ENCODE results near the gene TBC1D16.

DNA sequence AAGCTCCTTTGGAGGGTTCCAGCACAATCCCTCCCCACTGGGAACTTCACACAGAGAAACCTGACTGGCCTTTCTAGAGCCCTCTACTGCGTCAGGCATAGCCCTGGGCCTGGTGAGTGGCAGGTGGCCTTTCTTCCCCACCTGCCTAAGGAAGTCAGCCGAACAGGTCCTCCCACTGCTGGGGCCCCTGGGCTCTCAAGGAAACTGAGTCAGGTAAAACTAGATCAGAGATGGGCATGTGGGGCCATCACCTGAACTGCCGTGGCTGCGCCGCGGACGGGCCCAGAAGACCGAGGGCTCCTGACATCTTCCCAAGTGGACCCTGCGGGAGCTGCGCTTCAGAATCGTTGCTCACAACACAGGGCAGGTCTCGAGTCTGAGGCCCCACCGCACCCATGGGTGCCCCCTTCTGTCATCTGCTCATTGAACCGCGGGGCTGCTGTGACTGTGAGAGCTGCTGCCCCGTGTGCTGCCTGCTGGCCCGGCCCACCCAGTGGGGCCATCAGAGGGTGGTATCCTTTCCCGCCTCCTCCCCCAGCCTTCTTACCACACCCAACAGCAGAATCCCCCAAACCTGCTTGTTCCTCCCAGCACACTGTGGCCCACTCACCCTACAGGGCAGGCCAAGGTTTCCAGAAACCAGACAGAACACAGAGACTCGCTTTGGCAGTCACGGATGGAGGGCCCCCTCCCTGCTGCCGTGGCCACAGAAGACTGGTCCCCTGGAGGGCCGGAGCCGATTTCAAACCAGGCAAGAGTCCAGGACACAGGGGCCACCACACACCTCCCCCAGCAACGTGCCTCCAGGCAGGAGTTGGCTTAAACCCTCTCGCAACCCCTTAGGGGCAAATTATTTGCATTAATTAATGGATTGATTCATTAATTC lies 81.1 kb downstream of the TBC1D16 start:
- TF ChIP-seq, protein P1, sequence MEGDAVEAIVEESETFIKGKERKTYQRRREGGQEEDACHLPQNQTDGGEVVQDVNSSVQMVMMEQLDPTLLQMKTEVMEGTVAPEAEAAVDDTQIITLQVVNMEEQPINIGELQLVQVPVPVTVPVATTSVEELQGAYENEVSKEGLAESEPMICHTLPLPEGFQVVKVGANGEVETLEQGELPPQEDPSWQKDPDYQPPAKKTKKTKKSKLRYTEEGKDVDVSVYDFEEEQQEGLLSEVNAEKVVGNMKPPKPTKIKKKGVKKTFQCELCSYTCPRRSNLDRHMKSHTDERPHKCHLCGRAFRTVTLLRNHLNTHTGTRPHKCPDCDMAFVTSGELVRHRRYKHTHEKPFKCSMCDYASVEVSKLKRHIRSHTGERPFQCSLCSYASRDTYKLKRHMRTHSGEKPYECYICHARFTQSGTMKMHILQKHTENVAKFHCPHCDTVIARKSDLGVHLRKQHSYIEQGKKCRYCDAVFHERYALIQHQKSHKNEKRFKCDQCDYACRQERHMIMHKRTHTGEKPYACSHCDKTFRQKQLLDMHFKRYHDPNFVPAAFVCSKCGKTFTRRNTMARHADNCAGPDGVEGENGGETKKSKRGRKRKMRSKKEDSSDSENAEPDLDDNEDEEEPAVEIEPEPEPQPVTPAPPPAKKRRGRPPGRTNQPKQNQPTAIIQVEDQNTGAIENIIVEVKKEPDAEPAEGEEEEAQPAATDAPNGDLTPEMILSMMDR (IDR thresholded peaks at IDR 0.05): no peak
- TF ChIP-seq, protein P2, sequence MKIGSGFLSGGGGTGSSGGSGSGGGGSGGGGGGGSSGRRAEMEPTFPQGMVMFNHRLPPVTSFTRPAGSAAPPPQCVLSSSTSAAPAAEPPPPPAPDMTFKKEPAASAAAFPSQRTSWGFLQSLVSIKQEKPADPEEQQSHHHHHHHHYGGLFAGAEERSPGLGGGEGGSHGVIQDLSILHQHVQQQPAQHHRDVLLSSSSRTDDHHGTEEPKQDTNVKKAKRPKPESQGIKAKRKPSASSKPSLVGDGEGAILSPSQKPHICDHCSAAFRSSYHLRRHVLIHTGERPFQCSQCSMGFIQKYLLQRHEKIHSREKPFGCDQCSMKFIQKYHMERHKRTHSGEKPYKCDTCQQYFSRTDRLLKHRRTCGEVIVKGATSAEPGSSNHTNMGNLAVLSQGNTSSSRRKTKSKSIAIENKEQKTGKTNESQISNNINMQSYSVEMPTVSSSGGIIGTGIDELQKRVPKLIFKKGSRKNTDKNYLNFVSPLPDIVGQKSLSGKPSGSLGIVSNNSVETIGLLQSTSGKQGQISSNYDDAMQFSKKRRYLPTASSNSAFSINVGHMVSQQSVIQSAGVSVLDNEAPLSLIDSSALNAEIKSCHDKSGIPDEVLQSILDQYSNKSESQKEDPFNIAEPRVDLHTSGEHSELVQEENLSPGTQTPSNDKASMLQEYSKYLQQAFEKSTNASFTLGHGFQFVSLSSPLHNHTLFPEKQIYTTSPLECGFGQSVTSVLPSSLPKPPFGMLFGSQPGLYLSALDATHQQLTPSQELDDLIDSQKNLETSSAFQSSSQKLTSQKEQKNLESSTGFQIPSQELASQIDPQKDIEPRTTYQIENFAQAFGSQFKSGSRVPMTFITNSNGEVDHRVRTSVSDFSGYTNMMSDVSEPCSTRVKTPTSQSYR (CRISPR knock-in tag; IDR thresholded peaks at IDR 0.05): no peak
- TF ChIP-seq NR2C2 (CRISPR knock-in tag; IDR thresholded peaks at IDR 0.05) (no peak), ZBTB21 (CRISPR knock-in tag; IDR thresholded peaks at IDR 0.05; ENCODE audit: borderline replicate concordance) (no peak), TCF7 (CRISPR knock-in tag; IDR thresholded peaks at IDR 0.05; ENCODE audit: low read depth) (no peak), ZNF396 (CRISPR knock-in tag; IDR thresholded peaks at IDR 0.05; ENCODE audit: borderline replicate concordance) (no peak), FOXK1 (CRISPR knock-in tag; IDR thresholded peaks at IDR 0.05) (no peak), SP1 (CRISPR knock-in tag; conservative IDR thresholded peaks at IDR 0.05) (no peak), GABPB1 (CRISPR knock-in tag; IDR thresholded peaks at IDR 0.05) (no peak), ZNF671 (CRISPR knock-in tag; IDR thresholded peaks at IDR 0.05) (no peak), CREB1 (CRISPR knock-in tag; IDR thresholded peaks at IDR 0.05) (no peak)
- TF ChIP-seq, protein P3, sequence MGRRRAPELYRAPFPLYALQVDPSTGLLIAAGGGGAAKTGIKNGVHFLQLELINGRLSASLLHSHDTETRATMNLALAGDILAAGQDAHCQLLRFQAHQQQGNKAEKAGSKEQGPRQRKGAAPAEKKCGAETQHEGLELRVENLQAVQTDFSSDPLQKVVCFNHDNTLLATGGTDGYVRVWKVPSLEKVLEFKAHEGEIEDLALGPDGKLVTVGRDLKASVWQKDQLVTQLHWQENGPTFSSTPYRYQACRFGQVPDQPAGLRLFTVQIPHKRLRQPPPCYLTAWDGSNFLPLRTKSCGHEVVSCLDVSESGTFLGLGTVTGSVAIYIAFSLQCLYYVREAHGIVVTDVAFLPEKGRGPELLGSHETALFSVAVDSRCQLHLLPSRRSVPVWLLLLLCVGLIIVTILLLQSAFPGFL (CRISPR knock-in tag; IDR thresholded peaks at IDR 0.05; ENCODE audit: borderline replicate concordance): no peak
